Left lung (tissue), 10 donors: ENCODE data around the gene CCDC124. TPM values are rescaled to one million over a fixed set of nuclear protein-coding genes. Genes with fewer than 3 reads are reported as not detected.
"Not testable (repeated sequence)": the region's sequence is repeated elsewhere in the genome, so short reads cannot be mapped to it uniquely, and the experiment has no call there.

Experiments
- ATAC-seq: fragments of 200-7000 bp; cut with Tn5 transposase; one replicate; pipeline ENCODE4 v1.9.1; 2020; ENCODE audit warnings: moderate library complexity
- DNase-seq, 4 donors: peaks; one replicate each; pipeline ENCODE4 v3.0.0-alpha.2; 2013 to 2020
- H3K27ac ChIP-seq, 2 donors: fragments of 200-600 bp; sonication (generic) in 1 of 2; one replicate each; pipeline versions ENCODE4 v1.5.0 to v1.8.0; 2020 to 2021
- H3K27me3 ChIP-seq, 2 donors: fragments of 200-600 bp; sonication (generic) in 1 of 2; one replicate each; pipeline versions ENCODE4 v1.5.0 to v1.8.0; 2020 to 2021
- H3K36me3 ChIP-seq, 2 donors: fragments of 200-600 bp; sonication (generic) in 1 of 2; one replicate each; pipeline versions ENCODE4 v1.5.0 to v1.8.0; 2020 to 2021
- H3K4me1 ChIP-seq, 2 donors: fragments of 200-600 bp; one replicate each; pipeline ENCODE4 v1.8.0; 2021
- H3K4me3 ChIP-seq, 2 donors: fragments of 200-600 bp; sonication (generic) in 1 of 2; one replicate each; pipeline versions ENCODE4 v1.5.0 to v1.8.0; 2020 to 2021; ENCODE audit warnings: mild to moderate bottlenecking in 1 of 2
- H3K9me3 ChIP-seq, 2 donors: fragments of 200-600 bp; sonication (generic) in 1 of 2; one replicate each; pipeline versions ENCODE4 v1.5.0 to v1.8.0; 2020 to 2021
- CTCF ChIP-seq, 2 donors: fragments of 200-600 bp; sonication (generic) in 1 of 2; IDR thresholded peaks; one replicate each; pipeline versions ENCODE4 v1.5.0 to v1.8.0; 2021; ENCODE audit warnings: antibody characterized with exemption in 2 of 2
- intact Hi-C, 2 donors: fragments of 100-400 bp; cut with DNase I; formaldehyde crosslinking; loops; one replicate each; pipeline versions ENCODE4 v1.11.2 to v1.14.2; 2022
- polyA plus RNA-seq, 6 donors: library from polyadenylated mRNA; unstranded; fragments of 120-200 nt; gene quantifications; one replicate each; pipeline ENCODE4 v1.2.1, GENCODE V29; 2013; ENCODE audit not compliant: insufficient read length in 6 of 6
- total RNA-seq, 2 donors: library from RNA; stranded (reverse); fragmentation: NEBNext Ultra II Directional; extraction: Animal tissue kit (Norgen Biotek cat#: 25700); gene quantifications; one replicate each; pipeline ENCODE4 v1.2.1, GENCODE V29; 2021
- donor health status: DM: no; HTN: yes; CAD: no.
- donor health status: DM: no; HTN: no; CAD: no.

CCDC124 gene
- total and polyA plus RNA-seq, 8 donors = 42.0 to 75.7 (median 55.8) TPM

- H3K4me1 ChIP-seq = no peaks in the 10 kb centered on the region
- no peak for DNase-seq
- H3K9me3 ChIP-seq = no peaks in the 10 kb centered on the region
- no peaks in the 10 kb centered on the region for H3K36me3 ChIP-seq
- TF ChIP-seq CTCF (IDR thresholded peaks at IDR 0.05) = no peak
- H3K27ac ChIP-seq = no peak overlapping the region
- H3K27me3 ChIP-seq = peaks cover 0 to 11% of the 10 kb centered on the region in 2 donors
- no peak overlapping the region for H3K4me3 ChIP-seq
- intact Hi-C loops = no loop called here
- ATAC-seq = no peak
Measured at GRCh38 chr19:17977488-17977887, 44.7 kb downstream of the CCDC124 start.

GRCh38 chr19:17981611-17982010, 48.8 kb downstream of the CCDC124 start:
- Histone ChIP-seq H3K27me3 (peaks cover 0 to 17% of the 10 kb centered on the region in 2 donors), H3K4me1 (no peaks in the 10 kb centered on the region), H3K4me3 (no peak overlapping the region), H3K9me3 (no peaks in the 10 kb centered on the region), H3K27ac (no peak overlapping the region), H3K36me3 (no peaks in the 10 kb centered on the region)
- ATAC-seq (no peak), DNase-seq (no peak)
- intact Hi-C loops = no loop called here
- no peak for TF ChIP-seq CTCF (IDR thresholded peaks at IDR 0.05)

- H3K4me1 ChIP-seq = no peaks in the 10 kb centered on the region
- ATAC-seq (no peak), DNase-seq (no peak)
- intact Hi-C loops = no loop called here
- peaks cover 0 to 17% of the 10 kb centered on the region in 2 donors for H3K27me3 ChIP-seq
- H3K36me3 ChIP-seq = no peaks in the 10 kb centered on the region
- no peaks in the 10 kb centered on the region for H3K9me3 ChIP-seq
- no peak overlapping the region for H3K27ac ChIP-seq
- H3K4me3 ChIP-seq = no peak overlapping the region
- no peak for TF ChIP-seq CTCF (IDR thresholded peaks at IDR 0.05)
Measured at GRCh38 chr19:17982430-17982829, 49.6 kb downstream of the CCDC124 start.

DNA sequence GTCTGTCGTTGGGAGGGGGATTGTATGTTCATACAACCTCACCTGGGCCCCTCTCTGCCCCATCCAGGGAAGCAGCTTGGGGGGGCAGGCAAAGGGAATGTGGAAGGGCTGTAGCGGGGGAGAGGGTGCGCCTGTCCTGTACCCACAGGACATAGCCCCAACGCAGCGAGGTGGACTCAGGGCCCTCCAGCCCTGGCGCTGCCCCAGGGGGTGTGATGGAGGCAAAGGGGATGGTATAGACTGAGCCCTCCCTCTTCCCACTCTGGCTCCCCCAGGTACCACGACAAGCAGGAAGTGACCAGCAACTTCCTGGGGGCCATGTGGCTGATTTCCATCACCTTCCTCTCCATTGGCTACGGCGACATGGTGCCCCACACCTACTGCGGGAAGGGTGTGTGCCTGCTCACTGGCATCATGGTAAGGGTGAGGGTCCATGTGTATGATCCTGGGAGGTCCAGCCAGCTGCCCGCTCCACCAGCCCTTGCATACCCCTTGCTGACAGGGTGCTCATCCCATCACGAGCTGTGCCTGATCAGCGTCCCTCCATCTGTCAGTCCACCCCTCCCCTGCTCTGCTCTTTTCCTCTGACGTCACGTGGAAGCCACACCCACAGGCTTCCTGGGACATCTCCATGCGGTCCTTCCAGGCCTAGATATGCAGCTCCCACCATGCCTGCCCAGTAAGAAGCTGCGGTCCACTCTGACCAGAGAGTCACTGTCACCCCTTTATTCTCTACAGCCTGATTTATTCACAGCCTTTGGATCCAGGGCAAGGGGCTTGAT, 52.4 kb downstream of the CCDC124 start:
- intact Hi-C loops = no loop called here
- no peak for TF ChIP-seq CTCF (IDR thresholded peaks at IDR 0.05)
- no peak for ATAC-seq
- no peaks in the 10 kb centered on the region for H3K4me1 ChIP-seq
- no peaks in the 10 kb centered on the region for H3K36me3 ChIP-seq
- no peak overlapping the region for H3K4me3 ChIP-seq
- H3K27me3 ChIP-seq = peaks cover 0 to 17% of the 10 kb centered on the region in 2 donors
- H3K9me3 ChIP-seq = no peaks in the 10 kb centered on the region
- no peak for DNase-seq
- no peak overlapping the region for H3K27ac ChIP-seq

- H3K4me3 ChIP-seq, DNase-seq, ATAC-seq, H3K36me3 ChIP-seq, H3K4me1 ChIP-seq, intact Hi-C loops, H3K9me3 ChIP-seq, H3K27ac ChIP-seq: not testable (repeated sequence)
- peaks cover 0 to 14% of the 10 kb centered on the region in 2 donors for H3K27me3 ChIP-seq
Measured at GRCh38 chr19:17986569-17986968, 53.8 kb downstream of the CCDC124 start.

GRCh38 chr19:17988161-17988560, 55.3 kb downstream of the CCDC124 start:
- Histone ChIP-seq H3K9me3 (no peaks in the 10 kb centered on the region), H3K36me3 (no peaks in the 10 kb centered on the region), H3K4me1 (no peaks in the 10 kb centered on the region), H3K27me3 (peaks cover 0 to 13% of the 10 kb centered on the region in 2 donors), H3K27ac (no peak overlapping the region), H3K4me3 (no peak overlapping the region)
- ATAC-seq (no peak), DNase-seq (no peak)
- intact Hi-C loops = no loop called here
- TF ChIP-seq CTCF (IDR thresholded peaks at IDR 0.05) = no peak
